ENCODE results near the gene OR10G8.
"Not testable (repeated sequence)": the region's sequence is repeated elsewhere in the genome, so short reads cannot be mapped to it uniquely, and the experiment has no call there.

The OR10G8 gene

GRCh38 chr11:124026498-124026897, at the start of gene OR10G8:
TSS of gene OR10G8 (plus strand) at chr11:124026798. CDS start at chr11:124029623, 2,825 bp downstream.
- no peak for DNase-seq

- no peak for DNase-seq
These were observed 48.8 kb upstream of the OR10G8 start, which contains the start of gene OR10S1 for GRCh38 chr11:123977731-123978347. TSS of gene OR10S1 (minus strand) at chr11:123977781. CDS start at chr11:123977664, 117 bp downstream.

GRCh38 chr11:123979311-123979710, 47.3 kb upstream of the OR10G8 start:
- no peak for DNase-seq

GRCh38 chr11:123995119-123995518, 31.5 kb upstream of the OR10G8 start, which contains the start of gene OR10G6:
TSS of gene OR10G6 (minus strand) at chr11:123995161. CDS start at chr11:123995161, 0 bp downstream.
- no peak for DNase-seq

GRCh38 chr11:124012697-124013096, 13.9 kb upstream of the OR10G8 start, which contains the start of gene OR10G4:
TSS of gene OR10G4 (plus strand) at chr11:124012997. CDS start at chr11:124015575, 2,578 bp downstream.
- DNase-seq, result no peak

- DNase-seq, result not testable (repeated sequence)
These were observed 10.8 kb upstream of the OR10G8 start for GRCh38 chr11:124015837-124016236.

- DNase-seq, result no peak
These were observed 10.1 kb downstream of the OR10G8 start for GRCh38 chr11:124036666-124037065.

- DNase-seq, result no peak
These were observed 13.0 kb downstream of the OR10G8 start for GRCh38 chr11:124039557-124039956.

- no peak for DNase-seq
These were observed 14.7 kb downstream of the OR10G8 start, which contains the start of gene OR10G7 for GRCh38 chr11:124041254-124041653. TSS of gene OR10G7 (minus strand) at chr11:124041325. CDS start at chr11:124039001, 2,324 bp downstream.

GRCh38 chr11:124043420-124043819, 16.8 kb downstream of the OR10G8 start:
- DNase-seq, result no peak

GRCh38 chr11:124050748-124051147, 24.1 kb downstream of the OR10G8 start:
- no peak for DNase-seq

- no peak for DNase-seq
These were observed 26.4 kb downstream of the OR10G8 start for GRCh38 chr11:124052966-124053365.

GRCh38 chr11:124068601-124069110, 42.1 kb downstream of the OR10G8 start:
- DNase-seq, result no peak

GRCh38 chr11:124069429-124070401, 43.1 kb downstream of the OR10G8 start:
- DNase-seq, result no peak

GRCh38 chr11:124070915-124071622, 44.5 kb downstream of the OR10G8 start:
- DNase-seq, result no peak

GRCh38 chr11:124071623-124071948, 45.0 kb downstream of the OR10G8 start:
- no peak for DNase-seq

- DNase-seq, result no peak
These were observed 45.5 kb downstream of the OR10G8 start for GRCh38 chr11:124072147-124072546.

- no peak for DNase-seq
These were observed 48.0 kb downstream of the OR10G8 start for GRCh38 chr11:124074554-124074953.

GRCh38 chr11:124075492-124075840, 48.9 kb downstream of the OR10G8 start:
- DNase-seq, result no peak

GRCh38 chr11:124075841-124076651, 49.4 kb downstream of the OR10G8 start:
- DNase-seq, result no peak

GRCh38 chr11:124077266-124077665, 50.7 kb downstream of the OR10G8 start:
- DNase-seq, result no peak

GRCh38 chr11:124078591-124078990, 52.0 kb downstream of the OR10G8 start:
- no peak for DNase-seq
